ENCODE measurements around the gene EVPLL. TPM values are rescaled to one million over a fixed set of nuclear protein-coding genes. Genes with fewer than 3 reads are reported as not detected.
"Not testable (repeated sequence)": the region's sequence is repeated elsewhere in the genome, so short reads cannot be mapped to it uniquely, and the experiment has no call there.

Gene EVPLL
- total RNA-seq, 4 donors from 2014 or later = not detected

DNA sequence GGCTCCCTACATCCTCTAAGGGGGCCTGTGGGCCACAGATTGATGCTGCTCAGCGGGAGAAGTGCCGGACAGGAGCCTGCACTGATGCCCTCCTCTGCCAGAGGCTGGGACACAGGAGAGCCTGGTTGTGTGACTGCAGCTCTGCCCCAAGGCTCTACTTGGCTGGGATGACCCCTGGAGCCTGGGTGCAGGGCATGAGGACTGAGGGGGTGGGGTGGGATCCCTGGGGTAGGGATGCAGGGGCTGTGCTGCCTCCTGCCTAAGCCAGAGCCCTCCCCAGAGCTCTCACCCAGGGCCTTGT lies 577 bp downstream of the EVPLL start:
- TF ChIP-seq, protein P1, sequence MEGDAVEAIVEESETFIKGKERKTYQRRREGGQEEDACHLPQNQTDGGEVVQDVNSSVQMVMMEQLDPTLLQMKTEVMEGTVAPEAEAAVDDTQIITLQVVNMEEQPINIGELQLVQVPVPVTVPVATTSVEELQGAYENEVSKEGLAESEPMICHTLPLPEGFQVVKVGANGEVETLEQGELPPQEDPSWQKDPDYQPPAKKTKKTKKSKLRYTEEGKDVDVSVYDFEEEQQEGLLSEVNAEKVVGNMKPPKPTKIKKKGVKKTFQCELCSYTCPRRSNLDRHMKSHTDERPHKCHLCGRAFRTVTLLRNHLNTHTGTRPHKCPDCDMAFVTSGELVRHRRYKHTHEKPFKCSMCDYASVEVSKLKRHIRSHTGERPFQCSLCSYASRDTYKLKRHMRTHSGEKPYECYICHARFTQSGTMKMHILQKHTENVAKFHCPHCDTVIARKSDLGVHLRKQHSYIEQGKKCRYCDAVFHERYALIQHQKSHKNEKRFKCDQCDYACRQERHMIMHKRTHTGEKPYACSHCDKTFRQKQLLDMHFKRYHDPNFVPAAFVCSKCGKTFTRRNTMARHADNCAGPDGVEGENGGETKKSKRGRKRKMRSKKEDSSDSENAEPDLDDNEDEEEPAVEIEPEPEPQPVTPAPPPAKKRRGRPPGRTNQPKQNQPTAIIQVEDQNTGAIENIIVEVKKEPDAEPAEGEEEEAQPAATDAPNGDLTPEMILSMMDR (IDR thresholded peaks at IDR 0.05 in 4 of 5, conservative IDR thresholded peaks at IDR 0.05 in 1 of 5) = no peak
- no peak for TF ChIP-seq POLR2A (IDR thresholded peaks at IDR 0.05)
- ATAC-seq (no peak), DNase-seq (no peak)
- no peaks in the 10 kb centered on the region for H3K36me3 ChIP-seq
- intact Hi-C loops (cut with DNase I; ENCODE audit: low total_unique reads) = no loop called here
- no peaks in the 10 kb centered on the region for H3K4me1 ChIP-seq
- in situ Hi-C loops (cut with MboI; ENCODE audit: low sequenced_read_pairs in 4 of 4) = no loop called here
- no peak overlapping the region for H3K27ac ChIP-seq
- H3K9me3 ChIP-seq = no peaks in the 10 kb centered on the region
- H3K4me3 ChIP-seq = no peak overlapping the region
- H3K27me3 ChIP-seq = peaks cover 16 to 34% (median 16%) of the 10 kb centered on the region in 3 donors

DNA sequence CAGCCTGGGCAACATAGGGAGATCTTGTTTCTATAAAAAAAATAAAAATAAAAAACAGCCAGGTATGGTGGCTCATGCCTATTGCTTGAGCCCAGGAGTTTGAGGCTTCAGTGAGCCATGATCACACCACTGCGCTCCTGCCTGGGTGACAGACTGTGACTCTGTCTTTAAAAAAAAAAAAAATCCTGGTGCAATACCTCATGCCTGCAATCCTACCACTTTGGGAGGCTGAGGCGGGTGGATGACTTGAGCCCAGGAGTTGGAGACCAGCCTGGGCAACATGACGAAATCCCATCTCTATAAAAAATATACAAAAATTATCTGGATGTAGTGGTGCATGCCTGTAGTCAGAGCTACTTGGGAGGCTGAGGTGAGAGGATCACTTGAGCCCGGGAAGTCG lies 1.0 kb downstream of the EVPLL start:
- H3K36me3 ChIP-seq; ATAC-seq; in situ Hi-C loops (cut with MboI; ENCODE audit: low sequenced_read_pairs in 4 of 4): not testable (repeated sequence)

DNA sequence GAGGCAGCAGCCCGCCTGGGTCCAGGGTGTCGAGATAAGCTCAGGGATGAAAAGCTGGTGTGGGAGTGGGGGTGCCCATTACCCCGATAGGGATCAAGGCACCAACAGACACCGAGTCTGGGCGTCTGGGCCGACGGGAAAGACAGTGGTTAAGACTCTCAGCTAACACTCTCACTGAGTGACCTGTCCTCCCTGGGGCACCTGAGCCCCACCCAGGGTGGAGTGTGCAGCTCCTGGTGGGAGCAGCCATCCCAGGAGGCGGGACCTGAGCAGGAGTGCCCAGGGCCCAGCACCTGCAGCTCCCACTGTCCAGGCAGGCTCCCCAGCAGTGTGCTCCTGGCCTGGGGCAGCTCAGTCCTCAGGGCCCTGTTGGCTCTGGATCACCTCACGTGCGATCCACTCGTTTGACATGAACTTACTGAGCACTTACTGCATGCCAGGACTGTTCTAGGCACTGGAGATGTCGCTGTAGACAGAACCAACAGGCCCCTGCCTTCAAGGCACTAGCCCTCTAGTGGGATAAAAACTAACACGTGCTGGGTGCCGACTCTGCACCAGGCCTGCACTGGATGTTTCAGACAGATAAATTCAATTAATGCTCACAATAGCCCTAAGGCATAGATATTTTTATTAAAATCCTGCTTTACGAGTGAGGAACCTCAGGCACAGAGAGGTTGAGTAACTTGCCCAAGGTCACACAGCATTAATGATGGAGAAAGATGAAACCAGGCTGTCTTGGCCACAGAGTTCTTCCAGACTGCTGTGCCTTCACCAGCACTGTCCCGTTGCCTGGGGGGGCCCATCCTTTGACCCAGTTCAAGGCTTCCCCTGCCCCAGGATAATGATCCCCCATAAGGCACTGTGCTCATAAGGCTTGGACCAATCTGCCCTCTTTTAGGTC lies 1.9 kb downstream of the EVPLL start:
- no peak overlapping the region for H3K27ac ChIP-seq
- ATAC-seq (no peak), DNase-seq (no peak)
- intact Hi-C loops (cut with DNase I; ENCODE audit: low total_unique reads) (no loop called here), in situ Hi-C loops (cut with MboI; ENCODE audit: low sequenced_read_pairs in 4 of 4) (no loop called here)
- H3K27me3 ChIP-seq = peaks cover 16 to 35% (median 22%) of the 10 kb centered on the region in 3 donors
- H3K4me3 ChIP-seq = no peak overlapping the region
- H3K36me3 ChIP-seq = no peaks in the 10 kb centered on the region
- no peaks in the 10 kb centered on the region for H3K9me3 ChIP-seq
- TF ChIP-seq, protein P1 (IDR thresholded peaks at IDR 0.05 in 4 of 5, conservative IDR thresholded peaks at IDR 0.05 in 1 of 5) = no peak
- no peak for TF ChIP-seq POLR2A (IDR thresholded peaks at IDR 0.05)
- H3K4me1 ChIP-seq = no peaks in the 10 kb centered on the region

More for the DNA sequence above, 1.0 kb downstream of the EVPLL start:
- H3K4me1 ChIP-seq; DNase-seq; H3K27ac ChIP-seq; intact Hi-C loops (cut with DNase I; ENCODE audit: low total_unique reads); H3K4me3 ChIP-seq; H3K9me3 ChIP-seq: not testable (repeated sequence)
- peaks cover 16 to 35% (median 17%) of the 10 kb centered on the region in 3 donors for H3K27me3 ChIP-seq

DNA sequence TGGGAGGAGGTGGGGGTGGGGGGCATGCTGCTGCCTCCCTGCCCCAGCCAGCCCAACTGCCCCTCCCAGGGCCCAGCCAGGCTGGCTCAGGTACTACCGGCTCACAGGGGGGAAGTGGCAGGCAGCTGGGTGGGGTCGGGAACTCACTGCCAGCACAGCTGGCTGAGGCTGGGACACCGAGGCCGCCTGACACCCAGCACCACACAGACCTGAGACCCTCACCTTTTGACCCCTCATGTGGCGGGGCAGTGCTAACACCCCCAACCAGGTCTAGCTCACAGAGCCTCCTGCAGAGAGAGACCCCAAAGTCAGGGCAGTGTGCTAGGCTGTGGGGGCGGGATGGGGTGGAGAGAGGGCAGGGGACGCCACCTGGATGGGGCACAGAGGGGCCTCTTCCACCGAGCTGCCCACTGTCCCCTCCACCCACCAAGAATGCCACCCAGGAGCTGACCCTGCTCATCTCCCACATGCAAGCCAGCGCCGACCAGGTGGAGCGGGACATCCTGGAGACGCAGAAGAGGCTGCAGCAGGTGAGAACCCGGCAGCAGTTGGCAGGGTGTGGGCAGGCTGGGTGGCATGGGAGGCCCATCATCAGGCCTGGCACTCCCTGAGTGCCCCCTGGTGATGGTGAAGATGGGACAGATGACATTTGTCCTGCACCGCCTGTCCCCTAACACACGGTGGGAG lies 3.0 kb downstream of the EVPLL start:
- H3K4me3 ChIP-seq = no peak overlapping the region
- H3K9me3 ChIP-seq = no peaks in the 10 kb centered on the region
- ATAC-seq (no peak), DNase-seq (no peak)
- no peaks in the 10 kb centered on the region for H3K4me1 ChIP-seq
- H3K27ac ChIP-seq = no peak overlapping the region
- peaks cover 16 to 35% (median 22%) of the 10 kb centered on the region in 3 donors for H3K27me3 ChIP-seq
- in situ Hi-C loops (cut with MboI; ENCODE audit: low sequenced_read_pairs in 4 of 4) (no loop called here), intact Hi-C loops (cut with DNase I; ENCODE audit: low total_unique reads) (no loop called here)
- no peak for TF ChIP-seq POLR2A (IDR thresholded peaks at IDR 0.05)
- TF ChIP-seq, protein P1 (IDR thresholded peaks at IDR 0.05 in 4 of 5, conservative IDR thresholded peaks at IDR 0.05 in 1 of 5) = no peak
- no peaks in the 10 kb centered on the region for H3K36me3 ChIP-seq

Data from gastrocnemius medialis (tissue), 4 donors.